NCI-H510A (cell line): ENCODE measurements around the gene GTF2F2.
"Not testable (repeated sequence)": the region's sequence is repeated elsewhere in the genome, so short reads cannot be mapped to it uniquely, and the experiment has no call there.

ENCODE experiments used
- DNase-seq: peaks from one replicate; lab custom pipeline; 2025; lab: John Stamatoyannopoulos, UW

GTF2F2 gene

DNA sequence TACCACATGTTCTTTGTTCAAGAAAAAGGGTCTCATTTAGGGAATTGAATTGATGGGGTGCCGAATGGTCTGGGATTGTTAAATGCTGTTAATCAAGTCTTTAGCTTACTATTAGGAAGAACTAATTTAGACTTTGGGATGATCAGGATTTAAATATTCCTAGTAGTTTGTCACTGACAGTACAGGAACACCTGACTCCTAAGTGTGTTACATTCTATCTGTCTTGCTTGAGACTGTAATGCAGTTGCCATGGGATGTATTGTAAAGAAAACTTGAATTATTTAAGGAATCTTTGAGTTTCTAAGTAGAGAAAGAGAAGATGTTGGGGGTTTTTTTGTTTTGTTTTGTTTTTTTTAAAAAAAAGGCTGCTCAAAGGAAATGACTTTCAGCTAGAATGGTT is 98.4 kb downstream of the GTF2F2 start:
- DNase-seq = no peak

DNA sequence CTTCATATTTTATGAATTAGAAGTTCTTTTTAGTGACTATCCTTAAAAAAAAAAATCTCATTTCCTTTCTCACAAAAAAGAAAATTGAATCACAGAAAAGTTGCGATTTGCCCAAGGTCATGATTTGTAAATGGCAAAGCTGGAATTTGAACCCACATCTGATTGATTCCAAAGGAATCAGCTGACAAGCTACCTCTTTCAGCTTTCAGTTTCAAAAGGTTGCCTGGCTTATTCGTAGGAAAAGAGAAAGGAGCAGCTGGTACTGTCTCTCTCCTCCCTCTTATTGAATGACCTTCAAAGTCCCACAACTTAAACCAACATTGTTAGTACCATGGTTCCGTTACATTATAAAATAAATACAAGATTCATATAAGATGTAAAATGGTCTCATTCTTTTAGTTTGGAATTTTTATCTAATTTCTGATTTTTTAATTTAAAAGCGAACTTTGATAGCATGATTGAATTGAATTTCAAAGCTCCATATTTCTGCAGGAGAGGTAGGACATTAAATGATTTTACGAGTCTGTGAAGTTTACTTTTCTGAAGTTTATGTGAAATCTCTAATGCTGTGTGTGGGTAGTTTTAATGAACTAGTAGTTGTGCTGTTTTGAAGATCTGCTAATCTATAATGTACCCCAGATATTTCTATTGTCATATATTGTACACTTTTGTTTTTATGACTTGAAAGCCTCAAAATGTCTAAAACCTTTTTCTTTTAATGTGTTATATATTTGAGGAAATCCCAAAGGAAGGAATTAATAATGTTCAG is 99.0 kb downstream of the GTF2F2 start:
- no peak for DNase-seq

DNA sequence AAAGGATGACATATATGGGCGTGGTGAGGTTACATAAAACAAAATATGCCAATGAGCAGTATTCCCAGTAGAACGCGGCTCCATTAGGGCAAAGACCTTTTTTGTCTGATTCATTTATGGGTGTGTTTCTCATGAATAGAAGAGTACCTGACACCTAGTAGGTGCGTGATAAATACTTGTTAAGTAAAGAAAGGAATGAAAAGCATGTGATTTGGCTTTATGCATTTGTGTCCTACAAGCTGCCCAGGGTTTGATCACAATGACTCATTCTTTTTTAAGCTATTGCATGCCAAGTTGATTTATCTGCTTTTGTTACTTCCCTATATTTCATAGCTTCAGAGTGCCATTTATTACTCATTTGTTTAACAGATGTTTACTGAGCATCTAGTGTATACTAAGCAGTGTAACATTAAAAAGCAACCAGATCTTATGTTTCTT is 99.6 kb downstream of the GTF2F2 start:
- no peak for DNase-seq

DNA sequence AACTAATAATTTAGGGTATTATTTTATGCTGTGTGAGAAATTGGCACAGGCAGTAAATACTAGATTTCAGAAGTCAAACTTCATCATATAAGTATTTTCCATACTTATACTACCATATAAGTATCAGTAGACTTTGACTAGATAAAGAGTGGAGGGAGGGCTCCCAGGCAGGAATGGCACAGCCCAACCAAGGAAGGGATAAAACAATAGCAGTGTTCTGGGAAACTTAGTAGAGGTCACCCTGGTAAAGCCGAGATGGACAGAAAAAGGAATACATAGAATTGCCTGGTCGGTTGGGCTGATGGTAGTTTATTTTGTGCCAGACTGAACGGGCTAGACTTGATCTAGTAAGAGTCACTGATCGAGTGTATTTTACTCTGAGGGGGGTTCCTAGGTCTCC is 100.1 kb downstream of the GTF2F2 start:
- DNase-seq = no peak

DNA sequence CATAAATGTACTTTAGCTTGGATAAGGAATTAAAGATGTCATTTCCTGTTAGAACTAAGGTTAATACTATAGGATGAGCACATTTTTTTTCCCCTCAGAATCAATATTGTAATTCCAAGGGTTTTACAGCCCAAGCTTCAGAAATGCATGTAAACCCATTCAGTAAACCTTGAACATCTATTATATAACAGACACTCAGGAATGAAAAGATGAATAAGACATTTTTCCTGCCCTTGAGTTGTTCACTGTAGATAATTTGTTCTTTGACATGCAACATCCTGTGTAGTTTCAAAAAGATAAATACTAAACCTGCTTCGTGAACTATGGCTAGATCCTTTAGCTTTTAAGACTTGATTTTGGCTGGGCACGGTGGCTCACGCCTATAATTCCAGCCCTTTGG is 102.2 kb downstream of the GTF2F2 start:
- DNase-seq = no peak

DNA sequence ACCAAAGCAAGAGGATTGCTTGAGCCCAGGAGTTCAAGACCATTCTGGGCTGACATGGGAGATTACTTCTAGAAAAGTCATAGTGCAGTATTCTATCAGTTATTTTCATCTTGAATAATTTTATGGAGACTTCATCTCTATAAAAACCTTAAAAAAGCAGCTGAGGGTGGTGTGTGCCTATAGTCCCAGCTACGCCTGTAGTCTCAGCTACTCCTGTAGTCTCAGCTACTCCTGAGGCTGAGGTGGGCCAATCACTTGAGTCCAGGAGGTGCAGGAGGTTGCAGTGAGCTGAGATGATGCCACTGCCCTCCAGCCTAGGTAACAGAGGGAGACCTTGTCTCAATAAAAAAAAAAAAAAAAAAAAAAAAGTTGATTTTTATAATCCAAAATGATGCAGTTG is 102.6 kb downstream of the GTF2F2 start:
- DNase-seq = no peak

DNA sequence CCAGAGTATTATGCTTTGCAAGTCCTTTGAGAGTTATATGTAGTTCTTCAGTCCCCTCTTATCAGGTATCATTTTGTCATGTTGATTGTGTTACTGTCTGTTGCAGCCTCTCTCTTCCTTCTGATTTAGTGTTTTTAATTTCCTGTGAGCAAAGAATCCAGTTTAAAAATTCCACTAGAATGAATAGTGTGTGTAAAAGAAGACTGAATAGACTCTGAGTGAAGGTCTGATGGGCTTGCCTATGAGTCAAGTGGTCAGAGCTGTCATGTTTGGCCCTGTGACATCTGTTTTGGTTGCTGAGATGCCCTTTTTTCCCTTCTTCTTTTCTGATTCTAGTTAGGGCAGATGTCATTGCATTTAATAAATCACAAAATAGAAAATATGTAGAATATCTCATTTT is 103.9 kb downstream of the GTF2F2 start:
- no peak for DNase-seq

DNA sequence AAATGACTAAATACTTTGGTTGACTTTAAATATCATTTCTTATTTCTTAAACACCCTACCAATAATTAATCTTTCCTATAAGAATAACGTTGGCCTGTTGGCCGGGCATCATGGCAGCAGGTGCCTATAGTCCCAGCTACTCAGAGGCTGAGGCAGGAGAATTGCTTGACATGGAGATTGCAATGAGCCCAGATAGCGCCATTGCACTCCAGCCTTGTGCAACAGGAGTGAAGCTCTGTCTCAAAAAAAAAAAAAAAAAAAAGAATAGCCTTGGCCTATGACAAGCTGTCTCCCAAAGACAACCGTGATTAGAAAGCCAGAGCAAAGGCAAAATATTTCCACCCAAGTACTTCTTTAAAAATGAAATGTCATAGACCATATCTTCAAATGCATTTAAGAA is 105.1 kb downstream of the GTF2F2 start:
- no peak for DNase-seq

DNA sequence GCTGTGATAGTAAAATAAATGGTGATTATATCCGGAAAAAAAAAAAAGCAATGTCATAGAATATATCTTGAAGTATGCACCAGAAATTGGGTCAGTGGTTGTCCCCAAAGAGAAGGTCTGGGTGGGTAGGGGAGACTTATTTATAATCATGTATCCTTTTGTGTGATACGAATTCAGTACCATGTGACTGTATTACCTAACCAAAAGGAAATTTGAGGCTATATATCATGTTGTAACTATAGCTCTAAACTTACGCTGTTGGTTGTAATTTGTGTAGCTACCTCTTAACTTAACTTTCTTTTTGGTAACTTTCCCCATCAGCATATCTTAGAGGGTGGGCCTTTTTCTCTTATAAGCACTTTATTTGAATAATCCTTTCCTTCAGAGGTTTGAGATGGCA is 105.7 kb downstream of the GTF2F2 start:
- no peak for DNase-seq

DNA sequence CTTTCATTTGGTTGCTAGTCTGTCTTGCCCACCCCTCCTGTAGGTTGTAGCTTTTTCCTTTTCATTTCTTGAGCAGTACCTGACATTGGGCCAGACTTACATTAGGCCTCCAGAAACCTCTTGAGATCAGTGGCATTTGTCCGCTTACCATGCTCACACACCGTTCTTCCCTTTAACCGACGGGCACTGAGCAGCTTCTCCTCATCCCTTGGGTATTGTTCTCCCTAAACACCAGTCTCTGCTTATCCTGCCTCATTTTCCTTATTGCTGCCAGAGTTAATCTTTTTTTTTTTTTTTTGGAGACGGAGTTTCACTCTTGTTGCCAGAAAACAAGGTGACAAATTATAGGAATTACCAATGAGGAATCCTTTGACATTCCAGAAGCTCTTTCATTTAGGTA is 107.7 kb downstream of the GTF2F2 start:
- no peak for DNase-seq

DNA sequence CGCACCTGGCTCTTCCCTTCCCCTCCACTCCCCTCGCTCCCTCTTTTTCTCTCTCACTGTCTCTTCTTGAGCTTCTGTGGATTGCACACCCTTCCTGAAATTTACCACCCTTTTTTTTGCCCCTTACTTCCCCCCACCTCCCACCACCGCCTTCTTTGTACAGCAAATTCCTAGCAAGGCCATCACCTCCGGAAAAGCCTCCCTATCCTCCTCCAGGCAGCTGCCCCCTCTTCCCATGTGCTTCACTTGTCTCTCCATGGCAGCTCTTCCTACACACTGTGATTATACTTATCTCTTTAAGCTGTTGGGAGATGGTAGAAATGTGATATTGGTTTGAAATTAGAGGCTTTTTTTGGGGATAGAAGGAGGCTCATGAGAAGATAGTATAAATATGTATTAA is 108.9 kb downstream of the GTF2F2 start:
- DNase-seq = no peak

DNA sequence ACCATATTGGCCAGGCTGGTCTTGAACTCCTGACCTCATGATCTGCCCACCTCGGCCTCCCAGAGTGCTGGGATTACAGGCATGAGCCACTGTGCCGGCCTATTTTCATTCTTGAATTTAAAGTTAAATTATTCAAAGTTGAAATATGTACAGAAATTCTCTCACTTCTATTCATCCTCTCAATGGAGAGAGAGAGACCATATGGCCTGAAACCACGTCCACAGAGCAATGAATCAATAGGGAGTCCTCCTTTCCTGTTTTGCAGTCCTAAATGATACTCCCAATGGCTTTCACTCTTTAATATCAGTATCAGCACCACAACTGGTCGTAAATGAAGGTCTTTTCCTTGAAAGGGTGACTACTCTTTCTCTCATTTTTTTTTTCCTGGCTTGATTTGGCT is 111.0 kb downstream of the GTF2F2 start:
- no peak for DNase-seq

DNA sequence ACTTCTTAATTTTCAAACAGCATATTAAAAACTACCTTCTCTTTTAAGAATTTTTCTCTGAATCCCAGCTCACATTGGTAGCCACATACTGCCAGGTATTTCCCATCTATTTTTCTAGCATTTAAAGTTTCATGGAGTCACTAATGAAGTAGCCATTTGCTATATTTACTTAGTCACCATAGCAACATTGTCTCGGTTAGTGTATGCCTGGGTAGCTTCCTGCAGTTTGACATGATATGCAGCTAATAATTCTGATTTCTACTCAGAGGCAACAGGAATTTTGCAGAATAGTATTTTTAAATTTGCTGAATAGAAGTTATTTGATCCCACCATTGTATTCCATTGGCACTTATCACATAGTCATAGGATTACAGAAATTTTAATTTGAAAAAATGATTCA is 111.4 kb downstream of the GTF2F2 start:
- no peak for DNase-seq

DNA sequence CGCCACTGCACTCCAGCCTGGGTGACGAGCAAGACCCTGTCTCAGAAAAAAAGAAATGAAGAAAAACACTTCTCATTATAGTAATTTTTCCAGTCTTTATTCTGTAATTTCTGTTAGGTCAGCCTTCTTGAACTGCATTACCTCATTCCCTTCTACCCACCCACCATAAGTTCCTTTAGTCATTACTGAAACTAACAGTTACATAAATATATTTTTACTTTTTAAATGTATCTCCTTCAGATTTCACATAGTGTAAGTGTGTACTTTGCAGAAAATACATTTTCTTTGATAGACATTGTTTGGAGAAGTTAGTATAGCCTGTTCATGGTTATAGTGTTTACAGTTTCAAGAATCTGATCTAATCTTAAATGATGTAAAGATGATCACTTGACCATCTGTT is 112.3 kb downstream of the GTF2F2 start:
- DNase-seq = no peak

DNA sequence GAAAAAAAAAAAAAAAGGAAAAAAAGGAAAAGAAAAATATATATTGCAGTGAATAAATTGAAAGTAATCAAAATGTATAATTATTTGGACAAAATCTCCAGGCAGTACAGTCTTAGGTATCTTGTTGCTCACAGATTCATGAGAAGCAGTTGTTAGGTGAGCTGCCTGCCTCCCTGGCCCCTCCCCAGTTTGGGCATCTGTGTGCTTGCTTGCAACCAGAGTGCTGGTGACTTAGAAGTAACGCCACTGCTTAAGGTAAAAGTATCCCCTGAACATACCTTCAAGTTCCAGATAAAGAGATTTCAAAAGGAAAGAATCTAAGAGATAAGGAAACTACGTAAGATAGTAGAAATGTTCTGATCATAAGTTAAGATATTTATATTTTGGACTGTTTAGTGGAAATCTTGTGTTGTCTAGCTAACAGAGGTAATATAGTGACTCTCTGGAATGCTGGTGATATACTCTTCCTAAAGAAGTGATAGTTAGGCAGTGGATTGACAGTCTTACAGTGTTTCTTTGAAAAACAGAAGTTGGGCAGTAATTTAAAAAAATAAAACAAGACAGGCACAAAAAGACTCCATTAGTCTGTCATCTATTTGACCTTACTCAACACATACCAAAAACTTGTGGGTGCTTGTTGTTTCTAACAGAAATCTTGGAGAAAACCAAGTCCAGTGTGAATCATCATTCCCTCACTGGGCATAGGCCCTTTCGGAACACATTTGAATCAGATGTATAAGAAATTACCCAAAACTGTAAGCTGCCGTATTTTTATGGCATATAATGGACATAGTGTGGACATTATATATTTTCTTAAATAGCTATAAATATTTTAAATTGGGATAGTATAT is 118.9 kb downstream of the GTF2F2 start:
- no peak for DNase-seq

DNA sequence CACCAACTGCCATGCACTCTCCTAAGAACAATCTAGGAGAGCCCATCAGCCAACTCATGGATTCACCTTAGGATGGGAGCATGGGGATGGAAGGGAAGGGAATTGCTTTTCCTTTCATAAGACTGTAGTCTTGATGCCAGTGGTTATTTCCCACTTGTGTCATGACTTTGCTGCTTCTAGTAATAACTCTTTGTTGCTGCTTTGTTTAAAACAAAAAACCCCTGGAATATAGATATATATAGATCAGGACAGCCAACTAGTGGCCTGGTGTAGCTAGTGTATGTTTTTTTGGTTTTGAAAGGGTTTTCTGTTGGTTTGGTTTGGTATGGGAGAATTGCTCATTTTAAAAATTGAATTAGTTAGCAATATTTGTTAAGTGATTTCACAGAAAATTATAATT is 119.8 kb downstream of the GTF2F2 start:
- no peak for DNase-seq

DNA sequence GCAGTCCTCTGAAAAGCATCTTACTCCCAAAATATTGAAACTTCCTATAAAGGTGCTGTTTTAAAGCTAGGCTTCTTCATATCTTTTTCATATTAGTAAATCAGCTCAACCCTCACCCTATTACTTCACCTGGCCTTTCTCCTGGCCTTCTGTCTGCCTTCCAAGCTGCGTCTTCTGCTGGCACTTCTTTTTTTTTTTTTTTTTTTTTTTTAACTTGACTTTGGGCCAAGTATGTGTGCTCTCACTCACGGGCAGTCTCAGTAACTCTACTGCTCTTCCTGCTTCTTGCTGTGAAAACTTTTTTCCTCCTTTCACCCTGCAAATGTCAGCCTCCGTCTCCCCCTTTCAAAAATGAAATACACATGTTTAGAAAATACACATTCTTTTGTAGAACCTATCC is 121.8 kb downstream of the GTF2F2 start:
- DNase-seq = no peak

DNA sequence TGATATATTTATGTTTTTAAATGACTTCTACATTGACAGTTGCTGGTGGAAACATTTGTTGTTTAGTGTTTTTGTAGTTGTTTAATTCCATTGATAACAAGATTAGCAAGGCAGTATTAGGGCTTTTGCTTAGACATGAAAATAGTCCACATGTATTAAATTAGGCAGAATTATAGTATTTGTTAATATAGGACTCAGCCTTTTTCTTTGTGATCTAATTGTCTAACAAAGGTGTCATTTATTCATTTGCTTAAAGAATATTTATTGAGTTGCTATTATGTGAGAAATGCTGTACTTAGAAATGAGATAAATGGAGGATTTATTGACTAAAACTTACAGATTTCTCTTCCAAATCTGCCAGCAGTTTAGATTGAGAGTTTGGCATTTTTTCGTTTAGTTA is 122.2 kb downstream of the GTF2F2 start:
- no peak for DNase-seq

DNA sequence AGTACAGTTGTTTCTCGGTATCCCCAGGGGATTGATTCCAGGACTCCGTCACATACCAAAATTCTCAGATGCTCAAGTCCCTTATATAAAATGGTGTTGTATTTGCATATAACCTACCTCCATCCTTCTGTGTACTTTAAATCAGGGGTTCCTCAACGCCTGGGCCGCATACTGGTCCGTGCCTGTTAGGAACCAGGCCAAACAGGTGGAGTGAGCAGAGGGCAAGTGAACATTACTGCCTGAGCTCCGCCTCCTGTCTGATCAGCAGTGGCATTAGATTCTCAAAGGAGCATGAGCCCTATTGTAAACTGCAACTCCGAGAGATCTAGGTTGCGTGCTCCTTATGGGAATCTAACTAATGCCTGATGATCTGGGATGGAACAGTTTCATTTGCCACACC is 122.8 kb downstream of the GTF2F2 start:
- no peak for DNase-seq

DNA sequence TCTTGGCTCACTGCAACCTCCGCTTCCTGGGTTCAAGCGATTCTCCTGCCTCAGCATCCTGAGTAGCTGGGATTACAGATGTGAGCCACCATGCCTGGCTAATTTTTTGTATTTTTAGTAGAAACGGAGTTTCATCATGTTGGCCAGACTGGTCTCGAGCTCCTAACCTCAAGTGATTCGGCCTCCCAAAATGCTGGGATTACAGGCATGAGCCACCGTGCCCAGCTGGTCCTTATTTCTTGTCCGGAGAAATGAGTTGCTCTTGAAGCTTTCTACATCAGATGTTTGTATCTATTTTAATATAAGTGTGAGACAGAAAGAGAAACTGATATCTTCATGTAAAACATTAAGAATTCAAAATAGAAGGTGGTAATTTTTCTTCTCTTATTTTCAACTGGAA is 124.4 kb downstream of the GTF2F2 start:
- DNase-seq = not testable (repeated sequence)

DNA sequence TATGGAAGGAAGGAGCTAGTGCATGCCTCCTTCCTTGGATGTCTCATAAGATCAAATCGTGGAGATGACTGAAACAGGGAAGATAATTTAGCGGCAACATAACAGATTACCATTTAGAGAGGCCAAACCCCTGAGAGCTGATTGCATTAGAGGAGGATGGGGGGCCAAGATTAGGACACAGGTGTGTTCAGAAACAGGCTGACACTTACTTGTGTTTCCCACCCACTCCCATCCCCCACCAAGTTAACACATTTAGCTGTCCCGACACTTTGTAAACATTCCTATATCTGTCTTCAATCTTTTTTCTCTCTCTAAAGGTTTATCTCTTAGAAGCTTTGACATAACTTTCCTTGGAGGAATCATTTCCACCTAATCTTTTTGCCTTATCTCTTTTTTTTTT is 129.4 kb downstream of the GTF2F2 start:
- no peak for DNase-seq

DNA sequence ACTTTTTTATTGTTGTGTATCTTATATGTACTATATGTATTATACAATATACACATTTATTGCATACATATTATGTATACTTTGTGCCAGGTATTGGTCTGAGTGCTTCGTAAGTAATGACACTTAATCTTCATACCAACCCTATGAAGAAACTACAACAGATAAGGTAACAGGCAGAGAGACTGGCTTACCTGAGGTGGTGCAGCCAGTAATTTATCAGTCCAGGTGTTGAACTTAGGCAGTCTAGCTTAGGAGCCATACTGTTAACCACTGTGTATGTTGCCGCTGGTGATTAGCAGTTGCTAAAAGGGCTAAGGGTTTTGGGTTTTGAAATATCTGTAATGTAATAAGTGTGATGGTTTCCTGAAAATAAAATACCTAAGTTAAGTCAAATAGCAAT is 134.1 kb downstream of the GTF2F2 start:
- no peak for DNase-seq

DNA sequence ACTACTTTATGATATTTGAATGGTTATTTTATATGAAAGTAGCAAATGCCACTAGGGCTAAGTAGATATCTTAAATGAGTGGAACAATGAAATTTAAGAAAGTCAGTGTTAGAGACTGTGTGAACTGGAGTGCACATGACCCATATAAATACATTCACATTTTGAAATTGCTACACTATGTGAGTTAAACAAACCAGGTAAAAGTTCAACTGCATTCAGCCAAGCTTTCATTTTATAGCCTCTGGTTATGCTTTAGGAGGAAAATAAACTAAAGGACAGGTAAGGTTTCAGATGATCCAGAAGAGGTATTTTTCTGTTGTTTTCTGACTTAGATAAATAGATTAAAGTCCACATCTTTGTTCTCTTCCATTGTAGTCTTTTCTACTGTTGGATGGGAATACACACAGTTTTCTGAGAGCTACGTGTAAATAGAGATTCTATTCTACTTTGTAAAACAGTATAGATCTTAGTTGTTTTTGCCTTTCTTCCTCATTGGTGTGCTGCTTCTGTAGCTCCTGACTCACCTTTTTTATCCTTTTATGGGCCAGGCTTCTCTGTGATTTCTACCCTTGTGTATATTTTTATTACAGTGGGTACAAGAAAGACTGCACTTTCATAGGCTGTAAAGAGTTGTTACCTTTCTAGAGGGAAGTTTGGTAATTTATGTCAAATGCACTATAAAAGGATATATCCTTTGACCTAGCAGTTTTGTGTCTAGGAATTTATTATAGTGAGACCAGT is 135.1 kb downstream of the GTF2F2 start:
- no peak for DNase-seq
